Sigmoid colon (tissue), 7 donors: Measurements from ENCODE around the gene TMEM86A. TPM values are rescaled to one million over a fixed set of nuclear protein-coding genes. Genes with fewer than 3 reads are reported as not detected.

Experiments
- DNase-seq: peaks from one replicate; pipeline ENCODE4 v3.0.0-alpha.2; 2019
- H3K27ac ChIP-seq, 4 donors: fragments of 200-600 bp; sonication (generic); one replicate each; pipeline ENCODE4 v1.5.1; 2016 to 2019; ENCODE audit warnings: mild to moderate bottlenecking in 1 of 4
- H3K27me3 ChIP-seq, 3 donors: fragments of 200-600 bp; sonication (generic); one replicate each; pipeline ENCODE4 v1.5.1; 2019; ENCODE audit warnings: mild to moderate bottlenecking in 1 of 3
- H3K36me3 ChIP-seq, 4 donors: fragments of 200-600 bp; sonication (generic); one replicate each; pipeline ENCODE4 v1.5.1; 2016 to 2019
- H3K4me1 ChIP-seq, 4 donors: fragments of 200-600 bp; sonication (generic); one replicate each; pipeline ENCODE4 v1.5.1; 2017 to 2019
- H3K4me3 ChIP-seq, 4 donors: fragments of 200-600 bp; sonication (generic); one replicate each; pipeline ENCODE4 v1.5.1; 2017 to 2019; ENCODE audit warnings: mild to moderate bottlenecking in 2 of 4, moderate library complexity in 1 of 4
- H3K9me3 ChIP-seq, 4 donors: fragments of 200-600 bp in 3 of 4; sonication (generic) in 3 of 4; one replicate each; pipeline versions ENCODE4 v1.5.1 to v1.6.1; 2013 to 2019
- EP300 ChIP-seq, 4 donors: sonication (generic); formaldehyde crosslinking; IDR thresholded peaks; one replicate each; pipeline ENCODE4 v1.6.1; 2017; ENCODE audit warnings: antibody characterized with exemption in 4 of 4
- POLR2A ChIP-seq, 2 donors: fragments of 450-650 bp; IDR thresholded peaks; one replicate each; pipeline ENCODE4 v1.6.1; 2016; ENCODE audit warnings: antibody characterized with exemption in 2 of 2, mild to moderate bottlenecking in 2 of 2, moderate library complexity in 2 of 2
- POLR2AphosphoS5 ChIP-seq, 4 donors: sonication (generic); formaldehyde crosslinking; IDR thresholded peaks; one replicate each; pipeline ENCODE4 v1.6.1; 2017; ENCODE audit warnings: antibody characterized with exemption in 4 of 4
- WGBS, 2 donors: extraction: QIAGEN DNeasy Blood & Tissue Kit; methylation state at CpG; one replicate each; pipeline ENCODE4 v1.1.7; 2013; 5-methylcytosine and 5-hydroxymethylcytosine counted together
- intact Hi-C: fragments of 100-400 bp; cut with DNase I; formaldehyde crosslinking; loops from one replicate; pipeline ENCODE4 v1.15.1; 2023
- polyA plus RNA-seq, 3 donors: library from polyadenylated mRNA; stranded (reverse); fragments of 200-250 nt; gene quantifications; one replicate each; pipeline ENCODE4 v1.2.3, GENCODE V29; 2013
- total RNA-seq, 4 donors: library from RNA; depleted of rRNA; stranded (reverse); fragments of >200 nt; gene quantifications; one replicate each; pipeline ENCODE4 v1.1.0, GENCODE V29; 2016
- TF ChIP-seq, protein P1 (sequence below), 4 experiments: fragments of 450-650 bp in 3 of 4; fragments of 200-600 bp in 1 of 4; IDR thresholded peaks; one replicate each; pipeline ENCODE4 v1.5.1; 2016 to 2019; ENCODE audit warnings: antibody characterized with exemption in 4 of 4, mild to moderate bottlenecking in 3 of 4, moderate library complexity in 2 of 4
- donor health status: healthy with polysubstance abuse.
- donor health status: Bipolar disorder and iron deficiency.
- donor health status: healthy.

Gene TMEM86A
- total and polyA plus RNA-seq, 7 donors = 1.7 to 5.3 (median 3.7) TPM

DNA sequence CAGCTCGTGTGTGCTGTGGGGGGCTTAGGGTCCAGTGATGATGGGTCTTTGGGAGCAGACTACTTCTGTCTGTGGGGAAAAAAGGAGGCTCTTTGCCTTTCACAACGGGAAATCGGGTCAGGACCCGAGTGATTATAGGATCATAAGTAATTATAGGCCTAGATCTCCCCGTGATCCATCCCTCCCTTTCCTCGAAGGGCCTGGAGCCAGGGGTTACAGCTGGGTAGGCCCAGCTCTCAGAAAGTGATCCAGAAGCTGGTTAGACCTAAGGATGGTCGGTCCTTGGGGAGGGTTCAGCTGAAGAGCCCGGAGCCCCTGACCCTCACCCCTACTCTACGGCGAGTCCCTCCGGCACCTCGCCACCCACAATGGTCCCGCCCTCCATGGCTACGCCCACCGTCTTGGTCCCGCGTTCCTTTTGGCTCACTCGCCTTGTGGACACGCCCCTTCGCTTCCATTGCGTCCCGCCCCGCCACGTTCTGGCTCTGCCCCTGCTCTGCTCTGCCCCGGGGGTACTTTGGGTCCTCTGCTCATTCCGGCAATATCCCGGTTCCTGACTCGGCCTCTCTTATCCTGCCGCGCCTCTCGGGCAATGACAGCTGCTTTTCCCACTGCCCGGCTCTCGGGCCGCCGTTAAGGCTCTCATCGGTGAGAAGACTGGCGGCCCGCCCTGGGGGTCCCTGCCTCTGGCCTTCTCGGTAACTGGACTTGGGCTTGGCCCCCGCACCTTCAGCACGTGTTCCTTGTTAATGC, 22.4 kb downstream of the TMEM86A start:
- DNase-seq = peak; percentile 91
- Histone ChIP-seq H3K36me3 (no peaks in the 10 kb centered on the region), H3K9me3 (no peaks in the 10 kb centered on the region), H3K4me3 (peak overlapping the region; percentile 39 to 69 (median 59)), H3K27ac (peak overlapping the region; percentile 63 to 74 (median 68)), H3K27me3 (no peaks in the 10 kb centered on the region), H3K4me1 (peaks cover 0 to 20% (median 15%) of the 10 kb centered on the region in 4 donors)
- intact Hi-C loops = loop anchor here (5.0 kb wide), 1 partner anchor 89 kb away; the partner anchor contains the start of gene SPTY2D1
- TF ChIP-seq POLR2A (IDR thresholded peaks at IDR 0.05) = no peak
- TF ChIP-seq POLR2AphosphoS5 (IDR thresholded peaks at IDR 0.05) = peak in 2 of 4 donors; percentile 27 to 29
- 2 to 6% methylated on average over 41 of the region's 41 CpGs for WGBS, 2 donors

DNA sequence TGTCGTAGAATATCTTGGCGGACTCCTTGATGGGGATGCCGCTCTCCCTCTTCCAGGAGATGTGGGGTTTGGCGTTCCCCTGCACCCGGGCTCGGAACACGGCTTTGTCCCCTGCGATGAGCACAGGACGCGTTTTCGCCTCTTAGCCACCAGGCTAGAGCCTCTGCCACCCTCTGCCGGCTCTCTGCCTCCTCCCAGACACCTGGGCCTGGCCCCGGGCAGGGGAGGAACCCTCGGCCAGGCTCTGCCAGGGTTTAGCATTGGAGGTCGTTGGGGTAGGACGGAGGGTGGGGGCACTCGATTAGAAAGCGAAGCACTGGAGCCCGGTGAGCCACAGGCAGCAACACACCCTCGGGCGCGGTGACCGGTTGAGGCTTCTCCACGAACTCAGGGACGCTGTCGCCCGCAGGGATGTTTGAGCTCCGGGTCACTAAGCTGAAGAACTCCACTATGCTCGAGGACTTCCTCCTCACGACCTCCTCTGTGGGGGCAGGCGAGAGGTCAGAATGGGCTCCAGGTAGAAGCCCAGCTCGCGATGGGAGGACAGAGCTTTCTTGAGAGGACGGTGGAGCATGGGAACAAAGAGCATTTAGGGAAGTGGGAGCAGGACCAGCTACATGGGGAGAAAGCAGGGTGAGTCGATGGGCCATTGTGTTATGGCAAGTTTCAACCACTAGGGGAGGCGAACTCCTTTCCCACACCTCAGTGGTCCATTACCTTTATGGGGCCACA, 23.1 kb downstream of the TMEM86A start:
- TF ChIP-seq, protein P1, sequence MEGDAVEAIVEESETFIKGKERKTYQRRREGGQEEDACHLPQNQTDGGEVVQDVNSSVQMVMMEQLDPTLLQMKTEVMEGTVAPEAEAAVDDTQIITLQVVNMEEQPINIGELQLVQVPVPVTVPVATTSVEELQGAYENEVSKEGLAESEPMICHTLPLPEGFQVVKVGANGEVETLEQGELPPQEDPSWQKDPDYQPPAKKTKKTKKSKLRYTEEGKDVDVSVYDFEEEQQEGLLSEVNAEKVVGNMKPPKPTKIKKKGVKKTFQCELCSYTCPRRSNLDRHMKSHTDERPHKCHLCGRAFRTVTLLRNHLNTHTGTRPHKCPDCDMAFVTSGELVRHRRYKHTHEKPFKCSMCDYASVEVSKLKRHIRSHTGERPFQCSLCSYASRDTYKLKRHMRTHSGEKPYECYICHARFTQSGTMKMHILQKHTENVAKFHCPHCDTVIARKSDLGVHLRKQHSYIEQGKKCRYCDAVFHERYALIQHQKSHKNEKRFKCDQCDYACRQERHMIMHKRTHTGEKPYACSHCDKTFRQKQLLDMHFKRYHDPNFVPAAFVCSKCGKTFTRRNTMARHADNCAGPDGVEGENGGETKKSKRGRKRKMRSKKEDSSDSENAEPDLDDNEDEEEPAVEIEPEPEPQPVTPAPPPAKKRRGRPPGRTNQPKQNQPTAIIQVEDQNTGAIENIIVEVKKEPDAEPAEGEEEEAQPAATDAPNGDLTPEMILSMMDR (IDR thresholded peaks at IDR 0.05) = peak; percentile 48 to 78 (median 70)
- no peak for TF ChIP-seq POLR2A (IDR thresholded peaks at IDR 0.05)
- no peaks in the 10 kb centered on the region for H3K27me3 ChIP-seq
- peaks cover 0 to 20% (median 15%) of the 10 kb centered on the region in 4 donors for H3K4me1 ChIP-seq
- no peaks in the 10 kb centered on the region for H3K9me3 ChIP-seq
- no peak for DNase-seq
- intact Hi-C loops = loop anchor here (5.0 kb wide), 1 partner anchor 89 kb away; the partner anchor contains the start of gene SPTY2D1
- peak overlapping the region; percentile 39 to 69 (median 59) for H3K4me3 ChIP-seq
- 1% methylated on average over 36 of the region's 36 CpGs for WGBS, 2 donors
- peak overlapping the region; percentile 63 to 74 (median 68) for H3K27ac ChIP-seq
- H3K36me3 ChIP-seq = no peaks in the 10 kb centered on the region

DNA sequence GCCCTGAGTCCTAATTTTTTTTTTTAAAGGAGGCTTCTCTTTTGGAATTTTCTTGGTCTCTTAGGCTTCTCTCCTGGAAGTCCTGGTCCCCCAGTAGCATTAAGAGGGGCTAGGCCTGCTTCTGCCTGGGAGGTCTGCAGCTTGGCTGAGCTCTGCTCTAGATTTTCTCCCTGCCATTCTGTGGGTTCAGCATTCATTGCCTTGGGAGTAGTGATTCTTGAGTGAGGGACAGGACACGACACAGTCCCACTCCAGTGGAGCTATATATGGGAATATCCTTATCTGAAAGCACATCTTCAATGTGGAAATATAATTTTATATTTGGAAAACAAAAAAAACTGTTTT, 23.7 kb downstream of the TMEM86A start:
- peaks cover 0 to 20% (median 15%) of the 10 kb centered on the region in 4 donors for H3K4me1 ChIP-seq
- WGBS, 2 donors = 62 to 67% methylated on average over 1 of the region's 1 CpG
- TF ChIP-seq, protein P1 (IDR thresholded peaks at IDR 0.05) = peak in 1 of 4 experiments; percentile 6
- TF ChIP-seq POLR2A (IDR thresholded peaks at IDR 0.05) = no peak
- no peak for DNase-seq
- H3K36me3 ChIP-seq = no peaks in the 10 kb centered on the region
- intact Hi-C loops = loop anchor here (5.0 kb wide), 1 partner anchor 90 kb away; the partner anchor contains the start of gene SPTY2D1
- H3K9me3 ChIP-seq = no peaks in the 10 kb centered on the region
- H3K27me3 ChIP-seq = no peaks in the 10 kb centered on the region
- H3K27ac ChIP-seq = no peak overlapping the region
- H3K4me3 ChIP-seq = peak overlapping the region in 2 of 4 donors; percentile 62 to 69

DNA sequence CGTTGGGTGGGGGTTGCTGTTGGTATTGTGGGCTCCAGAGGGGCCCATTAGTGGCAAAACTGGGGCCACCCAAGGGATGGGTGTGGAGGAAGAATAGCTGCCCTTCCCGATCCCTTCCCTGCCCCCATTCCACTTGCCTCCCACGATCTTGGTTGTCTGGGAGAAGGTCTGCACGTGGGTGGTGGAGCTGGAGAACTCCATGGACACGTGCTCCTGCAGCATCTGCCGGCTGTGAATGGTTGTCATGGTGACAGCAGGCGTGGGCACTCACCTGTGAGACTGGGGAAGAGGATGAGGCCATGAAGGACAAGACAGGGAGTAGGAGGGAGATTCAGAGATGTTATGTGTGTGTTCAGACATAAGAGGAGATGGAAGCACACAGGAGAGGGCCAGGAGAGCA, 25.4 kb downstream of the TMEM86A start:
- Histone ChIP-seq H3K27me3 (no peaks in the 10 kb centered on the region), H3K4me1 (peaks cover 0 to 20% (median 15%) of the 10 kb centered on the region in 4 donors), H3K9me3 (no peaks in the 10 kb centered on the region), H3K4me3 (no peak overlapping the region), H3K27ac (no peak overlapping the region), H3K36me3 (no peaks in the 10 kb centered on the region)
- TF ChIP-seq POLR2A (IDR thresholded peaks at IDR 0.05) (no peak), POLR2AphosphoS5 (IDR thresholded peaks at IDR 0.05) (no peak)
- DNase-seq = no peak
- WGBS, 2 donors = 53 to 63% methylated on average over 7 of the region's 7 CpGs
- intact Hi-C loops = loop anchor here (5.0 kb wide), 1 partner anchor 92 kb away; the partner anchor contains the start of gene SPTY2D1

DNA sequence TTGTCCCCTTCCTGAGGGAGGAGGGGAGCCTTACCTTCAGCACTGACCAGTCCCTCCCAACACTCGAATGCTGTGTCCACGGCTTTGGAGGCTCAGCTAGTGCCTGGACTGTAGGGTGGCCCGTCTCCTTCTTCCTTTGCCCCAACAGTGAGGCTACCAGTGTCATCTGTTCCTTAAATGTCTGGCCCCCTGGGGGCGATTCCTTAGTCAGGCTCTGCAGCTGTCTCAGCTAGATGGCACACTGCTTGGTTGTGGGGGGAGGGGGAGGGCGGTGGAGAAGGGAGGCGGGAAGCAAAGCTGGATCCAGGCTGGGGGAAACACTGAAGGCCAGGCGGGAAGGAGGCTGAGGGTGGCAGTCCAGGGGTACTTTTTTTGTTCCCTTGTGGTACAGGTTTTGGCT, 27.5 kb downstream of the TMEM86A start, which contains the start of gene IGSF22:
IGSF22 (minus strand) TSS at position 149 of the 400 bp plus-strand sequence. CDS start 1,952 bp downstream, outside the sequence.
- Histone ChIP-seq H3K4me1 (peaks cover 0 to 10% (median 6%) of the 10 kb centered on the region in 4 donors), H3K4me3 (no peak within 1 kb of the TSS), H3K9me3 (no peaks in the 10 kb centered on the region), H3K27me3 (no peaks in the 10 kb centered on the region), H3K27ac (no peak within 1 kb of the TSS), H3K36me3 (no peaks in the 10 kb centered on the region)
- TF ChIP-seq, protein P1 (IDR thresholded peaks at IDR 0.05) = no peak
- TF ChIP-seq POLR2AphosphoS5 (IDR thresholded peaks at IDR 0.05) (no peak), EP300 (IDR thresholded peaks at IDR 0.05) (no peak), POLR2A (IDR thresholded peaks at IDR 0.05) (no peak)
- WGBS, 2 donors = 79 to 85% methylated on average over 7 of the region's 7 CpGs
- intact Hi-C loops = no loop called here
- no peak for DNase-seq
